SK-N-SH treated with all-trans-retinoic acid at 6 μM for 48 hours (cell line): ENCODE results near the gene FBXL13.
A peak's percentile ranks its signal among the peaks of the same experiment; 100 is the strongest.

ENCODE experiments used
- ATAC-seq: fragments of 200-7000 bp; cut with Tn5 transposase; 3 replicates; pipeline ENCODE4 v1.9.1; 2020; ENCODE audit warnings: mild to moderate bottlenecking, moderate library complexity
- ARNTL ChIP-seq: fragments of 450-650 bp; formaldehyde crosslinking; IDR thresholded peaks from 2 replicates; pipeline ENCODE4 v1.5.0; 2020; ENCODE audit warnings: low read depth, mild to moderate bottlenecking, moderate library complexity, borderline replicate concordance
- BACH2 ChIP-seq: fragments of 250-450 bp; sonication (Bioruptor Pico); IDR thresholded peaks from 2 replicates; pipeline ENCODE4 v1.9.0; 2021; ENCODE audit warnings: mild to moderate bottlenecking, borderline replicate concordance
- CREB5 ChIP-seq: fragments of 250-450 bp; sonication (Bioruptor Pico); IDR thresholded peaks from 2 replicates; pipeline ENCODE4 v1.5.1; 2020; ENCODE audit warnings: low read depth, mild to moderate bottlenecking, moderate library complexity
- CSDC2 ChIP-seq: fragments of 250-450 bp; sonication (Bioruptor Pico); IDR thresholded peaks from 2 replicates; pipeline ENCODE4 v1.5.0; 2020; ENCODE audit warnings: mild to moderate bottlenecking, moderate library complexity
- CSRNP3 ChIP-seq: fragments of 250-450 bp; sonication (Bioruptor Pico); IDR thresholded peaks from 2 replicates; pipeline ENCODE4 v1.5.1; 2021; ENCODE audit warnings: mild to moderate bottlenecking, moderate library complexity
- ESRRG ChIP-seq: fragments of 250-450 bp; sonication (Bioruptor Pico); IDR thresholded peaks from 2 replicates; pipeline ENCODE4 v1.6.1; 2021; ENCODE audit warnings: mild to moderate bottlenecking
- GLIS3 ChIP-seq: fragments of 250-450 bp; sonication (Bioruptor Pico); IDR thresholded peaks from 2 replicates; pipeline ENCODE4 v1.5.0; 2020; ENCODE audit warnings: mild to moderate bottlenecking, moderate library complexity
- OSR1 ChIP-seq: fragments of 250-450 bp; sonication (Bioruptor Pico); IDR thresholded peaks from 2 replicates; pipeline ENCODE4 v1.8.0; 2022; ENCODE audit warnings: moderate library complexity, mild to moderate bottlenecking, inconsistent platforms
- PATZ1 ChIP-seq: fragments of 250-450 bp; sonication (Bioruptor Pico); IDR thresholded peaks from 2 replicates; pipeline ENCODE4 v1.8.0; 2020; ENCODE audit warnings: mild to moderate bottlenecking, moderate library complexity, borderline replicate concordance
- POU6F1 ChIP-seq: fragments of 250-450 bp; sonication (Bioruptor Pico); IDR thresholded peaks from 2 replicates; pipeline ENCODE4 v1.8.0; 2021; ENCODE audit warnings: low read depth, mild to moderate bottlenecking, moderate library complexity, borderline replicate concordance
- PPARA ChIP-seq: fragments of 250-450 bp; sonication (Bioruptor Pico); IDR thresholded peaks from 2 replicates; pipeline ENCODE4 v1.5.0; 2020; ENCODE audit warnings: mild to moderate bottlenecking, borderline replicate concordance
- RARB ChIP-seq: fragments of 250-450 bp; sonication (Bioruptor Pico); IDR thresholded peaks from 2 replicates; pipeline ENCODE4 v1.8.0; 2021; ENCODE audit warnings: mild to moderate bottlenecking, moderate library complexity
- SNAI2 ChIP-seq: fragments of 250-450 bp; sonication (Bioruptor Pico); IDR thresholded peaks from 2 replicates; pipeline ENCODE4 v1.5.0; 2020; ENCODE audit warnings: mild to moderate bottlenecking, moderate library complexity
- TOX ChIP-seq: fragments of 250-450 bp; sonication (Bioruptor Pico); IDR thresholded peaks from 2 replicates; pipeline ENCODE4 v1.8.0; 2021; ENCODE audit warnings: mild to moderate bottlenecking, moderate library complexity, borderline replicate concordance
- TSHZ2 ChIP-seq: fragments of 250-450 bp; sonication (Bioruptor Pico); IDR thresholded peaks from 2 replicates; pipeline ENCODE4 v1.5.0; 2020; ENCODE audit warnings: mild to moderate bottlenecking, moderate library complexity
- ZC3H10 ChIP-seq: fragments of 250-450 bp; sonication (Bioruptor Pico); IDR thresholded peaks from 2 replicates; pipeline ENCODE4 v1.5.1; 2021; ENCODE audit warnings: mild to moderate bottlenecking, moderate library complexity
- ZFP3 ChIP-seq: fragments of 250-450 bp; sonication (Bioruptor Pico); IDR thresholded peaks from 2 replicates; pipeline ENCODE4 v1.5.0; 2020; ENCODE audit warnings: mild to moderate bottlenecking, moderate library complexity
- ZFP30 ChIP-seq: fragments of 450-650 bp; formaldehyde crosslinking; IDR thresholded peaks from 2 replicates; pipeline ENCODE4 v1.5.0; 2022; ENCODE audit warnings: mild to moderate bottlenecking, moderate library complexity
- ZNF565 ChIP-seq: fragments of 450-650 bp; formaldehyde crosslinking; conservative IDR thresholded peaks from 2 replicates; pipeline ENCODE4 v1.5.0; 2020; ENCODE audit warnings: low read depth, mild to moderate bottlenecking, moderate library complexity
- ZNF70 ChIP-seq: fragments of 450-650 bp; formaldehyde crosslinking; IDR thresholded peaks from 2 replicates; pipeline ENCODE4 v1.5.0; 2020; ENCODE audit warnings: mild to moderate bottlenecking, moderate library complexity
- ZNF8 ChIP-seq: fragments of 450-650 bp; formaldehyde crosslinking; IDR thresholded peaks from 2 replicates; pipeline ENCODE4 v1.5.0; 2020; ENCODE audit warnings: mild to moderate bottlenecking, moderate library complexity

Gene FBXL13

GRCh38 chr7:102849538-102849937 is 225.1 kb downstream of the FBXL13 start:
- ATAC-seq: peak; percentile 39
- TF ChIP-seq TSHZ2 (CRISPR knock-in tag) (no peak), ARNTL (CRISPR knock-in tag) (no peak), RARB (CRISPR knock-in tag) (no peak), ESRRG (CRISPR knock-in tag) (no peak), ZNF70 (CRISPR knock-in tag) (no peak), ZC3H10 (no peak), TOX (CRISPR knock-in tag) (no peak), ZFP30 (no peak), ZNF565 (CRISPR knock-in tag) (no peak), PPARA (CRISPR knock-in tag) (no peak), CREB5 (no peak), BACH2 (CRISPR knock-in tag) (no peak), OSR1 (CRISPR knock-in tag) (no peak), CSRNP3 (CRISPR knock-in tag) (no peak), GLIS3 (CRISPR knock-in tag) (no peak), POU6F1 (CRISPR knock-in tag) (no peak), ZNF8 (CRISPR knock-in tag) (no peak), CSDC2 (CRISPR knock-in tag) (no peak), SNAI2 (no peak)

GRCh38 chr7:102849079-102849478 is 225.5 kb downstream of the FBXL13 start:
- TF ChIP-seq ESRRG (CRISPR knock-in tag) (no peak), PATZ1 (CRISPR knock-in tag) (no peak), ARNTL (CRISPR knock-in tag) (no peak), PPARA (CRISPR knock-in tag) (no peak), CREB5 (no peak), TSHZ2 (CRISPR knock-in tag) (no peak), RARB (CRISPR knock-in tag) (no peak), ZNF565 (CRISPR knock-in tag) (no peak), ZNF8 (CRISPR knock-in tag) (no peak), SNAI2 (no peak), ZC3H10 (no peak), POU6F1 (CRISPR knock-in tag) (no peak), TOX (CRISPR knock-in tag) (no peak), ZFP30 (no peak), BACH2 (CRISPR knock-in tag) (no peak), ZFP3 (CRISPR knock-in tag) (no peak), OSR1 (CRISPR knock-in tag) (no peak), GLIS3 (CRISPR knock-in tag) (no peak)
- TF ChIP-seq, all 23 proteins: peak for 0
- peak; percentile 84 for ATAC-seq
